ENCODE data around the gene PDCD6IP.

GRCh38 chr3:33839283-33839682 lies 40.9 kb downstream of the PDCD6IP start:
- TF ChIP-seq CHCHD3 (CRISPR knock-in tag; IDR thresholded peaks at IDR 0.05) (no peak), ZBTB42 (CRISPR knock-in tag; IDR thresholded peaks at IDR 0.05) (no peak), TCF7L2 (IDR thresholded peaks at IDR 0.05; ENCODE audit: low read depth, low read length) (no peak), ZSCAN29 (CRISPR knock-in tag; conservative IDR thresholded peaks at IDR 0.05) (no peak), ATF7 (IDR thresholded peaks at IDR 0.05) (no peak), ATF7 (CRISPR knock-in tag; IDR thresholded peaks at IDR 0.05) (no peak), ZBTB26 (CRISPR knock-in tag; IDR thresholded peaks at IDR 0.05; ENCODE audit: borderline replicate concordance) (no peak), CREB3 (CRISPR knock-in tag; IDR thresholded peaks at IDR 0.05) (no peak)
- TF ChIP-seq, protein P1, sequence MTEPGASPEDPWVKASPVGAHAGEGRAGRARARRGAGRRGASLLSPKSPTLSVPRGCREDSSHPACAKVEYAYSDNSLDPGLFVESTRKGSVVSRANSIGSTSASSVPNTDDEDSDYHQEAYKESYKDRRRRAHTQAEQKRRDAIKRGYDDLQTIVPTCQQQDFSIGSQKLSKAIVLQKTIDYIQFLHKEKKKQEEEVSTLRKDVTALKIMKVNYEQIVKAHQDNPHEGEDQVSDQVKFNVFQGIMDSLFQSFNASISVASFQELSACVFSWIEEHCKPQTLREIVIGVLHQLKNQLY (CRISPR knock-in tag; IDR thresholded peaks at IDR 0.05): no peak
